H9 (cell line): ENCODE measurements around the gene MRPL20. TPM values are rescaled to one million over a fixed set of nuclear protein-coding genes. Genes with fewer than 3 reads are reported as not detected.

ENCODE experiments used
- DNase-seq: peaks from one replicate; pipeline ENCODE4 v3.0.0-alpha.2; 2017
- H2AFZ ChIP-seq: one replicate; pipeline ENCODE4 v1.6.1; 2013; ENCODE audit warnings: mild to moderate bottlenecking, low read length, control low read depth, moderate library complexity
- H2AK5ac ChIP-seq: 2 replicates; pipeline ENCODE4 v1.6.1; 2013; ENCODE audit warnings: low read length, control low read depth, mixed read lengths; ENCODE audit not compliant: insufficient read length
- H2BK120ac ChIP-seq: one replicate; pipeline ENCODE4 v1.6.1; 2013; ENCODE audit warnings: low read depth, mild to moderate bottlenecking, low read length, control low read depth, inconsistent platforms; ENCODE audit not compliant: poor library complexity, severe bottlenecking
- H2BK12ac ChIP-seq: 2 replicates; pipeline ENCODE4 v1.6.1; 2013; ENCODE audit warnings: low read length, control low read depth, mixed read lengths, low read depth; ENCODE audit not compliant: insufficient read length
- H2BK15ac ChIP-seq: 2 replicates; pipeline ENCODE4 v1.6.1; 2013; ENCODE audit warnings: low read depth, low read length, control low read depth
- H2BK20ac ChIP-seq: one replicate; pipeline ENCODE4 v1.6.1; 2013; ENCODE audit warnings: low read depth, mild to moderate bottlenecking, low read length, control low read depth, inconsistent platforms; ENCODE audit not compliant: poor library complexity, severe bottlenecking
- H2BK5ac ChIP-seq: 2 replicates; pipeline ENCODE4 v1.6.1; 2013; ENCODE audit warnings: low read length, control low read depth, mixed read lengths; ENCODE audit not compliant: insufficient read length
- H3K14ac ChIP-seq: 2 replicates; pipeline ENCODE4 v1.6.1; 2013; ENCODE audit warnings: low read length, control low read depth; ENCODE audit not compliant: insufficient read depth
- H3K18ac ChIP-seq: 2 replicates; pipeline ENCODE4 v1.6.1; 2013; ENCODE audit warnings: low read depth, mild to moderate bottlenecking, mixed read lengths, low read length, control low read depth; ENCODE audit not compliant: insufficient read length
- H3K23ac ChIP-seq: 2 replicates; pipeline ENCODE4 v1.6.1; 2013; ENCODE audit warnings: low read length, control low read depth, mixed read lengths, low read depth; ENCODE audit not compliant: insufficient read length
- H3K23me2 ChIP-seq: 2 replicates; pipeline ENCODE4 v1.6.1; 2013; ENCODE audit warnings: low read depth, mild to moderate bottlenecking, mixed read lengths, low read length, control low read depth; ENCODE audit not compliant: insufficient read length, poor library complexity, severe bottlenecking
- H3K27ac ChIP-seq: 2 replicates; pipeline ENCODE4 v1.5.1; 2013; ENCODE audit warnings: low read length, control low read depth, mixed read lengths, low read depth; ENCODE audit not compliant: insufficient read length
- H3K27me3 ChIP-seq: 2 replicates; pipeline ENCODE4 v1.6.1; 2013; ENCODE audit warnings: low read length, control low read depth, inconsistent platforms; ENCODE audit not compliant: insufficient read depth
- H3K4ac ChIP-seq: 2 replicates; pipeline ENCODE4 v1.6.1; 2013; ENCODE audit warnings: low read depth, mild to moderate bottlenecking, control low read depth, inconsistent platforms, low read length, moderate library complexity
- H3K4me1 ChIP-seq: 2 replicates; pipeline ENCODE4 v1.6.1; 2013; ENCODE audit warnings: low read length, control low read depth, inconsistent platforms; ENCODE audit not compliant: insufficient read depth
- H3K4me2 ChIP-seq: 2 replicates; pipeline ENCODE4 v1.6.1; 2013; ENCODE audit warnings: low read length, control low read depth, mixed read lengths; ENCODE audit not compliant: insufficient read length, insufficient read depth
- H3K56ac ChIP-seq: 2 replicates; pipeline ENCODE4 v1.6.1; 2013; ENCODE audit warnings: low read depth, mild to moderate bottlenecking, mixed read lengths, low read length, control low read depth; ENCODE audit not compliant: insufficient read length
- H3K79me1 ChIP-seq: 2 replicates; pipeline ENCODE4 v1.6.1; 2013; ENCODE audit warnings: low read depth, mild to moderate bottlenecking, moderate library complexity, low read length, control low read depth, inconsistent platforms; ENCODE audit not compliant: insufficient read depth, poor library complexity, severe bottlenecking
- H3K79me2 ChIP-seq: 2 replicates; pipeline ENCODE4 v1.6.1; 2013; ENCODE audit warnings: low read length, control low read depth, inconsistent platforms; ENCODE audit not compliant: insufficient read depth
- H3K9ac ChIP-seq: 2 replicates; pipeline ENCODE4 v1.6.1; 2013; ENCODE audit warnings: low read length, control low read depth, mixed read lengths; ENCODE audit not compliant: insufficient read length; ENCODE audit errors: extremely low read depth
- H3K9me3 ChIP-seq: one replicate; pipeline ENCODE4 v1.6.1; 2013; ENCODE audit warnings: low read depth, low read length, inconsistent platforms; ENCODE audit not compliant: control insufficient read depth
- H3T11ph ChIP-seq: one replicate; pipeline ENCODE4 v1.6.1; 2013; ENCODE audit warnings: mild to moderate bottlenecking, low read length, control low read depth, inconsistent platforms
- H4K20me1 ChIP-seq: one replicate; pipeline ENCODE4 v1.6.1; 2013; ENCODE audit not compliant: control insufficient read depth, insufficient read length, insufficient read depth
- H4K5ac ChIP-seq: 2 replicates; pipeline ENCODE4 v1.6.1; 2013; ENCODE audit warnings: low read depth, mild to moderate bottlenecking, mixed read lengths, low read length, control low read depth; ENCODE audit not compliant: insufficient read length
- H4K8ac ChIP-seq: replicated peaks from 2 replicates; pipeline ENCODE4 v1.6.1; 2013; ENCODE audit warnings: low read length, control low read depth, mixed read lengths, low read depth; ENCODE audit not compliant: insufficient read length
- H4K91ac ChIP-seq: 2 replicates; pipeline ENCODE4 v1.6.1; 2013; ENCODE audit warnings: low read depth, mild to moderate bottlenecking, moderate library complexity, mixed read lengths, low read length, control low read depth; ENCODE audit not compliant: insufficient read length
- H3K27ac Mint-ChIP-seq, 3 experiments: 2 replicates in 2 of 3; 3 replicates in 1 of 3; pipeline ENCODE4 v1.8.0; 2020 to 2021; ENCODE audit warnings: mixed read lengths in 3 of 3, mild to moderate bottlenecking in 1 of 3, moderate library complexity in 1 of 3
- H3K27me3 Mint-ChIP-seq: 2 replicates; pipeline ENCODE4 v1.8.0; 2021; ENCODE audit warnings: low read depth, mild to moderate bottlenecking, moderate library complexity, mixed read lengths
- H3K36me3 Mint-ChIP-seq, 3 experiments: 2 replicates in 2 of 3; 3 replicates in 1 of 3; pipeline ENCODE4 v1.8.0; 2020 to 2021; ENCODE audit warnings: low read depth in 3 of 3, mixed read lengths in 3 of 3; ENCODE audit not compliant: insufficient read depth in 1 of 3
- H3K4me1 Mint-ChIP-seq, 2 experiments: 2 replicates each; pipeline ENCODE4 v1.8.0; 2020; ENCODE audit warnings: mixed read lengths in 2 of 2
- H3K4me3 Mint-ChIP-seq, 2 experiments: 2 replicates in 1 of 2; 3 replicates in 1 of 2; pipeline ENCODE4 v1.8.0; 2020 to 2021; ENCODE audit warnings: mild to moderate bottlenecking in 2 of 2, mixed read lengths in 2 of 2, moderate library complexity in 1 of 2
- H3K9me3 Mint-ChIP-seq, 2 experiments: 2 replicates in 1 of 2; 3 replicates in 1 of 2; pipeline ENCODE4 v1.8.0; 2020; ENCODE audit warnings: mild to moderate bottlenecking in 2 of 2, mixed read lengths in 2 of 2, moderate library complexity in 1 of 2
- WGBS: extraction: QIAGEN DNeasy Blood & Tissue Kit; methylation state at CpG from one replicate; pipeline ENCODE4 v1.1.7; 2013; ENCODE audit warnings: missing lambda C conversion rate, low lambda C conversion rate, mixed read lengths; ENCODE audit not compliant: insufficient read length; ENCODE audit errors: extremely low coverage; 5-methylcytosine and 5-hydroxymethylcytosine counted together
- total RNA-seq: library from RNA; stranded (reverse); gene quantifications from 2 replicates; pipeline ENCODE4 v1.2.1, GENCODE V29; 2021
- TF ChIP-seq, protein P1 (sequence below): fragments of 200-600 bp; sonication (generic); conservative IDR thresholded peaks from 3 replicates; pipeline ENCODE4 v1.8.0; 2021; ENCODE audit warnings: antibody characterized with exemption, mild to moderate bottlenecking

MRPL20 gene
- total RNA-seq, 1 experiment from 2014 or later: 162 TPM

DNA sequence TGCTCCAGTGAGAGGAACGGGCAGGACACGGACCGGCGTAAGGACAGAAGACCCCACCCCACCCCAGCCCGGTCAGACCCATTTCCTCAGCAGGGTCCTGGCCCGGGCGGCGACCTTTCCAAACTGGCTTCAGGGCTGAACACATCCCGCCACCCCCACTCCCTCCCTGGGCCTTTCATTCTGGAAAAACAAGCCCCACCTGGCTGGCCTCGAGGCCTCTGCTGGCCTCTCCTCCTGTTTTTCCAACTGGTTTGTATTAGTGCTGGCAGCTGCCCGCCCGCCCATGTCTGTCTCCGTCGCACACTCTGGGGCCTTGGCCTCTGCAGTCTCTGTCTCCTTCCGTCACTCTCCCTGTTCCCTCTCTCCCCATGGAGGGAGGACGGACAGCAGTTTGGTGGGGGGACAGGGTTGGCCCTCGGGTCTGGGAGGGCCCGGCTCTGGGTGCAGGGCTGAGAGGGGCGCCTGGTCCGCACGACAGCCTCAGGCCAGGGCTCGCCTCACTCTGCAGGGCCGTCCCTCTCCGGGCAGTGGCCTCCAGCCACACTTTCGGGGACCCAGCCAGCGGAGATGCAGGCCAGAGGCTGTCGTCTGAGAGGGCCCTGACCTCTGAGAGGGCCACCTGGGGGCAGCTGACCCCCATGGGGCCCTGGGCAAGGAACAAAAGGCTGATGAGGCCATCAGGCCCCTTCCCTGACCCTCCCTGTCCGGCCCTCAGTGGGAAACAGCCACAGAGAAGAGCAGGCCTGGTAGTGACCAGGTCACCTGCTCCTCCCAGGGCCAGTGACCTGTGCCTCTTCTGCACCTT, 47.2 kb downstream of the MRPL20 start:
- WGBS: no CpG with 5 or more reads among the region's 28 CpGs
- no peak overlapping the region for H3K9ac ChIP-seq

More for the DNA sequence above, 47.2 kb downstream of the MRPL20 start:
- TF ChIP-seq, protein P1, sequence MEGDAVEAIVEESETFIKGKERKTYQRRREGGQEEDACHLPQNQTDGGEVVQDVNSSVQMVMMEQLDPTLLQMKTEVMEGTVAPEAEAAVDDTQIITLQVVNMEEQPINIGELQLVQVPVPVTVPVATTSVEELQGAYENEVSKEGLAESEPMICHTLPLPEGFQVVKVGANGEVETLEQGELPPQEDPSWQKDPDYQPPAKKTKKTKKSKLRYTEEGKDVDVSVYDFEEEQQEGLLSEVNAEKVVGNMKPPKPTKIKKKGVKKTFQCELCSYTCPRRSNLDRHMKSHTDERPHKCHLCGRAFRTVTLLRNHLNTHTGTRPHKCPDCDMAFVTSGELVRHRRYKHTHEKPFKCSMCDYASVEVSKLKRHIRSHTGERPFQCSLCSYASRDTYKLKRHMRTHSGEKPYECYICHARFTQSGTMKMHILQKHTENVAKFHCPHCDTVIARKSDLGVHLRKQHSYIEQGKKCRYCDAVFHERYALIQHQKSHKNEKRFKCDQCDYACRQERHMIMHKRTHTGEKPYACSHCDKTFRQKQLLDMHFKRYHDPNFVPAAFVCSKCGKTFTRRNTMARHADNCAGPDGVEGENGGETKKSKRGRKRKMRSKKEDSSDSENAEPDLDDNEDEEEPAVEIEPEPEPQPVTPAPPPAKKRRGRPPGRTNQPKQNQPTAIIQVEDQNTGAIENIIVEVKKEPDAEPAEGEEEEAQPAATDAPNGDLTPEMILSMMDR: no peak
- Histone ChIP-seq H3K79me2 (no peaks in the 10 kb centered on the region), H2BK5ac (no peak overlapping the region), H3K27me3 (peaks cover under 1% of the 10 kb centered on the region; the same call in 1 of the 2 replicates), H3K9me3 (no peaks in the 10 kb centered on the region), H4K91ac (no peak overlapping the region), H3K56ac (no peak overlapping the region), H3K18ac (no peak overlapping the region), H4K8ac (no peak overlapping the region), H3K23me2 (peaks cover 3% of the 10 kb centered on the region), H3K27ac (no peak overlapping the region), H2BK12ac (no peak overlapping the region), H2BK15ac (no peak overlapping the region; the same call in 1 of the 2 replicates), H3T11ph (no peak overlapping the region), H3K14ac (no peak overlapping the region; the same call in 1 of the 2 replicates), H4K5ac (no peak overlapping the region), H3K4me1 (peaks cover 2% of the 10 kb centered on the region; the same call in 1 of the 2 replicates), H2BK120ac (no peak overlapping the region), H2AK5ac (no peak overlapping the region), H3K79me1 (no peaks in the 10 kb centered on the region), H3K23ac (no peak overlapping the region), H2BK20ac (no peak overlapping the region), H3K4me2 (no peak overlapping the region), H4K20me1 (no peaks in the 10 kb centered on the region), H3K4ac (no peak overlapping the region), H2AFZ (no peak overlapping the region)
- Mint-ChIP-seq H3K9me3 (no peaks in the 10 kb centered on the region; a peak in 2 of 5 replicates), H3K4me3 (no peak overlapping the region), H3K27me3 (peaks cover 43% of the 10 kb centered on the region), H3K36me3 (no peaks in the 10 kb centered on the region), H3K4me1 (peaks cover 22 to 42% of the 10 kb centered on the region in 2 experiments), H3K27ac (peak overlapping the region in 1 of 3 experiments; percentile 77; a peak in 3 of 7 replicates)
- DNase-seq: no peak
